ENCODE data around the gene KRT5.
"Not testable (repeated sequence)": the region's sequence is repeated elsewhere in the genome, so short reads cannot be mapped to it uniquely, and the experiment has no call there.

The KRT5 gene

GRCh38 chr12:52495389-52495788, 24.8 kb downstream of the KRT5 start:
- Histone ChIP-seq H3K4me1 (ENCODE audit: control insufficient read depth, insufficient read depth, low read length) (peaks cover 13% of the 10 kb centered on the region), H3K27ac (ENCODE audit: low read length) (no peak overlapping the region), H3K36me3 (ENCODE audit: control insufficient read depth, insufficient read depth, low read length) (no peaks in the 10 kb centered on the region), H3K27me3 (ENCODE audit: control insufficient read depth, insufficient read depth, low read length) (no peaks in the 10 kb centered on the region), H3K4me3 (ENCODE audit: low read length) (no peak overlapping the region), H3K9me3 (ENCODE audit: control insufficient read depth, insufficient read depth, low read length) (no peaks in the 10 kb centered on the region)
- WGBS (ENCODE audit: insufficient coverage, insufficient read length) = no CpG with 5 or more reads among the region's 3 CpGs
- no peak for DNase-seq (ENCODE audit: low read depth, low spot score)

- Histone ChIP-seq H3K4me1 (ENCODE audit: control insufficient read depth, insufficient read depth, low read length) (peaks cover 13% of the 10 kb centered on the region), H3K4me3 (ENCODE audit: low read length) (no peak overlapping the region), H3K27me3 (ENCODE audit: control insufficient read depth, insufficient read depth, low read length) (no peaks in the 10 kb centered on the region), H3K9me3 (ENCODE audit: control insufficient read depth, insufficient read depth, low read length) (no peaks in the 10 kb centered on the region), H3K27ac (ENCODE audit: low read length) (no peak overlapping the region), H3K36me3 (ENCODE audit: control insufficient read depth, insufficient read depth, low read length) (no peaks in the 10 kb centered on the region)
- DNase-seq (ENCODE audit: low read depth, low spot score) = no peak
- no CpG with 5 or more reads among the region's 4 CpGs for WGBS (ENCODE audit: insufficient coverage, insufficient read length)
Measured at GRCh38 chr12:52494518-52494917, 25.7 kb downstream of the KRT5 start.

GRCh38 chr12:52494100-52494499, 26.1 kb downstream of the KRT5 start:
- no peak overlapping the region for H3K27ac ChIP-seq (ENCODE audit: low read length)
- WGBS (ENCODE audit: insufficient coverage, insufficient read length) = no CpG with 5 or more reads among the region's 1 CpG
- H3K4me1 ChIP-seq (ENCODE audit: control insufficient read depth, insufficient read depth, low read length) = peaks cover 13% of the 10 kb centered on the region
- H3K4me3 ChIP-seq (ENCODE audit: low read length) = no peak overlapping the region
- H3K36me3 ChIP-seq (ENCODE audit: control insufficient read depth, insufficient read depth, low read length) = no peaks in the 10 kb centered on the region
- no peaks in the 10 kb centered on the region for H3K27me3 ChIP-seq (ENCODE audit: control insufficient read depth, insufficient read depth, low read length)
- no peak for DNase-seq (ENCODE audit: low read depth, low spot score)
- H3K9me3 ChIP-seq (ENCODE audit: control insufficient read depth, insufficient read depth, low read length) = no peaks in the 10 kb centered on the region

GRCh38 chr12:52493172-52493571, 27.0 kb downstream of the KRT5 start, which contains the start of gene KRT6A:
TSS of gene KRT6A (minus strand) at chr12:52493257. CDS start at chr12:52493188, 69 bp downstream.
- Histone ChIP-seq H3K27ac (ENCODE audit: low read length) (no peak within 1 kb of the TSS), H3K27me3 (ENCODE audit: control insufficient read depth, insufficient read depth, low read length) (no peaks in the 10 kb centered on the region)
- no CpG with 5 or more reads among the region's 2 CpGs for WGBS (ENCODE audit: insufficient coverage, insufficient read length)

GRCh38 chr12:52492405-52492804, 27.8 kb downstream of the KRT5 start:
- H3K9me3 ChIP-seq (ENCODE audit: control insufficient read depth, insufficient read depth, low read length); DNase-seq (ENCODE audit: low read depth, low spot score); H3K36me3 ChIP-seq (ENCODE audit: control insufficient read depth, insufficient read depth, low read length); H3K27ac ChIP-seq (ENCODE audit: low read length); H3K27me3 ChIP-seq (ENCODE audit: control insufficient read depth, insufficient read depth, low read length); H3K4me3 ChIP-seq (ENCODE audit: low read length): not testable (repeated sequence)
- no CpG with 5 or more reads among the region's 6 CpGs for WGBS (ENCODE audit: insufficient coverage, insufficient read length)
- peaks cover 13% of the 10 kb centered on the region for H3K4me1 ChIP-seq (ENCODE audit: control insufficient read depth, insufficient read depth, low read length)

More at GRCh38 chr12:52493172-52493571, 27.0 kb downstream of the KRT5 start, which contains the start of gene KRT6A:
- Histone ChIP-seq H3K4me3 (ENCODE audit: low read length) (no peak within 1 kb of the TSS), H3K9me3 (ENCODE audit: control insufficient read depth, insufficient read depth, low read length) (no peaks in the 10 kb centered on the region), H3K36me3 (ENCODE audit: control insufficient read depth, insufficient read depth, low read length) (no peaks in the 10 kb centered on the region), H3K4me1 (ENCODE audit: control insufficient read depth, insufficient read depth, low read length) (peaks cover 13% of the 10 kb centered on the region)
- DNase-seq (ENCODE audit: low read depth, low spot score) = no peak

GRCh38 chr12:52491495-52491894, 28.7 kb downstream of the KRT5 start:
- H3K36me3 ChIP-seq (ENCODE audit: control insufficient read depth, insufficient read depth, low read length); H3K4me3 ChIP-seq (ENCODE audit: low read length); H3K27ac ChIP-seq (ENCODE audit: low read length); DNase-seq (ENCODE audit: low read depth, low spot score); H3K27me3 ChIP-seq (ENCODE audit: control insufficient read depth, insufficient read depth, low read length); H3K4me1 ChIP-seq (ENCODE audit: control insufficient read depth, insufficient read depth, low read length); H3K9me3 ChIP-seq (ENCODE audit: control insufficient read depth, insufficient read depth, low read length): not testable (repeated sequence)
- no CpG with 5 or more reads among the region's 8 CpGs for WGBS (ENCODE audit: insufficient coverage, insufficient read length)

GRCh38 chr12:52488736-52489135, 31.5 kb downstream of the KRT5 start:
- Histone ChIP-seq H3K27ac (ENCODE audit: low read length) (no peak overlapping the region), H3K36me3 (ENCODE audit: control insufficient read depth, insufficient read depth, low read length) (no peaks in the 10 kb centered on the region), H3K4me1 (ENCODE audit: control insufficient read depth, insufficient read depth, low read length) (no peaks in the 10 kb centered on the region), H3K4me3 (ENCODE audit: low read length) (no peak overlapping the region), H3K9me3 (ENCODE audit: control insufficient read depth, insufficient read depth, low read length) (no peaks in the 10 kb centered on the region), H3K27me3 (ENCODE audit: control insufficient read depth, insufficient read depth, low read length) (no peaks in the 10 kb centered on the region)
- no peak for DNase-seq (ENCODE audit: low read depth, low spot score)

GRCh38 chr12:52487744-52488443, 32.3 kb downstream of the KRT5 start:
- not testable (repeated sequence) for H3K9me3 ChIP-seq (ENCODE audit: control insufficient read depth, insufficient read depth, low read length); H3K36me3 ChIP-seq (ENCODE audit: control insufficient read depth, insufficient read depth, low read length); H3K4me1 ChIP-seq (ENCODE audit: control insufficient read depth, insufficient read depth, low read length); H3K27me3 ChIP-seq (ENCODE audit: control insufficient read depth, insufficient read depth, low read length); DNase-seq (ENCODE audit: low read depth, low spot score); H3K4me3 ChIP-seq (ENCODE audit: low read length); H3K27ac ChIP-seq (ENCODE audit: low read length)
- WGBS (ENCODE audit: insufficient coverage, insufficient read length) = no CpG with 5 or more reads among the region's 15 CpGs

GRCh38 chr12:52487211-52487610, 33.0 kb downstream of the KRT5 start:
- Histone ChIP-seq H3K36me3 (ENCODE audit: control insufficient read depth, insufficient read depth, low read length) (no peaks in the 10 kb centered on the region), H3K27me3 (ENCODE audit: control insufficient read depth, insufficient read depth, low read length) (no peaks in the 10 kb centered on the region), H3K27ac (ENCODE audit: low read length) (no peak overlapping the region), H3K4me1 (ENCODE audit: control insufficient read depth, insufficient read depth, low read length) (no peaks in the 10 kb centered on the region), H3K4me3 (ENCODE audit: low read length) (no peak overlapping the region), H3K9me3 (ENCODE audit: control insufficient read depth, insufficient read depth, low read length) (no peaks in the 10 kb centered on the region)
- DNase-seq (ENCODE audit: low read depth, low spot score) = no peak
- no CpG with 5 or more reads among the region's 1 CpG for whole genome bisulfite sequencing (ENCODE audit: insufficient coverage, insufficient read length)

- no peaks in the 10 kb centered on the region for H3K4me1 ChIP-seq (ENCODE audit: control insufficient read depth, insufficient read depth, low read length)
- H3K4me3 ChIP-seq (ENCODE audit: low read length) = no peak overlapping the region
- no peak for DNase-seq (ENCODE audit: low read depth, low spot score)
- H3K27me3 ChIP-seq (ENCODE audit: control insufficient read depth, insufficient read depth, low read length) = no peaks in the 10 kb centered on the region
- H3K36me3 ChIP-seq (ENCODE audit: control insufficient read depth, insufficient read depth, low read length) = no peaks in the 10 kb centered on the region
- no peaks in the 10 kb centered on the region for H3K9me3 ChIP-seq (ENCODE audit: control insufficient read depth, insufficient read depth, low read length)
- no CpG with 5 or more reads among the region's 5 CpGs for WGBS (ENCODE audit: insufficient coverage, insufficient read length)
- no peak overlapping the region for H3K27ac ChIP-seq (ENCODE audit: low read length)
Measured at GRCh38 chr12:52486166-52487105, 33.8 kb downstream of the KRT5 start.

All from iPS DF 6.9 (cell line).